Glomerular visceral epithelial cell (primary cell): ENCODE results near the gene SRMS.

ENCODE experiments used
- DNase-seq: peaks from one replicate; pipeline ENCODE4 v3.0.0-alpha.2; 2016; ENCODE audit errors: extremely low spot score

SRMS gene, protein sequence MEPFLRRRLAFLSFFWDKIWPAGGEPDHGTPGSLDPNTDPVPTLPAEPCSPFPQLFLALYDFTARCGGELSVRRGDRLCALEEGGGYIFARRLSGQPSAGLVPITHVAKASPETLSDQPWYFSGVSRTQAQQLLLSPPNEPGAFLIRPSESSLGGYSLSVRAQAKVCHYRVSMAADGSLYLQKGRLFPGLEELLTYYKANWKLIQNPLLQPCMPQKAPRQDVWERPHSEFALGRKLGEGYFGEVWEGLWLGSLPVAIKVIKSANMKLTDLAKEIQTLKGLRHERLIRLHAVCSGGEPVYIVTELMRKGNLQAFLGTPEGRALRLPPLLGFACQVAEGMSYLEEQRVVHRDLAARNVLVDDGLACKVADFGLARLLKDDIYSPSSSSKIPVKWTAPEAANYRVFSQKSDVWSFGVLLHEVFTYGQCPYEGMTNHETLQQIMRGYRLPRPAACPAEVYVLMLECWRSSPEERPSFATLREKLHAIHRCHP

DNA sequence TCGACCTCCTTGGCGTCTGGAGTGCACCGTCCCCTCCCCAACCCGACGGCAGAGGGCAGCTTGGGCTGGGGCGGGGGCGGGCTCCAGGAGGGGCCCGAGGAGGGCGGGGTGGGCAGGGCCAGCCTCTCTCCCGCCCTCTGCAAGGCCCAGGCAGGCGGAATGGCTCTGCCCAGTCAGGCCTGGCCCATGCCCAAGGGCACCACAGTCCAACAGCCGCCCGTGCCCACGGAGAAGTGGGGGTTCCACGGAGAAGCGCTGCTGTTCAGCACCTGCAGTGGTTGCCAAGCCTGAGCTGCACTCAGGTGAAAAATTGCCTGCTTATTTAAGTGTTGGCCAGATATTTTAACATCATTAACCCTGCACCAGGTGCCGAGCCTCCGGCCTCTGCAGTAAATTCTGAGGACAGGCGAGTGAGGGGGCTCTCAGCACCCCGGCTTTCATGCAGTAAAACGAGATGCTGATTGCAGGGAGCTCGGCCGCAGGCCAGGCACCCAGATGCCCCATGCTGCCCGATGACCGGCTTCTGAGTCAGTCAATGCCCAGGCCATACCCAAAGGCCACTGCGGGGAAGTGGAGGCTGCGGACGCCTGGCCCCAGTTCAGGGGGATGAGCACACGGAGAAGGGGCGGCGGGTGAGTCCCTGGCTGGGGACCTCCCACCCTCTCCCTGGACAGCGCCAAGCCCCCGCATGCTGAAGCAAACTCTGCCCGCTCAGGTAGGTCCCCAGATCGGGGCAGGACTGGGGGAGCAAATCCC, at the start of gene SRMS:
TSS of gene SRMS (minus strand) at position 25 of the 756 bp plus-strand sequence. CDS start 286 bp downstream, outside the sequence.
- no peak for DNase-seq

DNA sequence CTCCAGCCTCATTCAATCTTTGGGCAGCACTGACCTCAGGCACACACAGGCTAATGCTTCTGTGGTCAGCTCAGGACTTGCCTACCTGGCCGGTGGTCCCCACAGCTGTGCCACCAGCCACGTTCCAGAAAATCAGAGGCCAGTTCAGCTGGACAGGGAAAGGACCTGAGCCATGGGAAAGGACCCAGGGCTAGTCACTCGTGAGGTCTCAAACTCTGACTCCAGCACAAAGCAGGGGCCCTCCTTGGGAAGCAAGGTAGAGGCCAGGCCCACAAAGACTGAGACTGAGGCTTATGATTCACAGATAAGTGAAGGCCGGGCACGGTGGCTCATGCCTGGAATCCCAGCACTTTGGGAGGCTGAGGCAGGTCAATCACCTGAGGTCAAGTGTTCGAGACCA, 48.9 kb upstream of the SRMS start:
- DNase-seq, result no peak

DNA sequence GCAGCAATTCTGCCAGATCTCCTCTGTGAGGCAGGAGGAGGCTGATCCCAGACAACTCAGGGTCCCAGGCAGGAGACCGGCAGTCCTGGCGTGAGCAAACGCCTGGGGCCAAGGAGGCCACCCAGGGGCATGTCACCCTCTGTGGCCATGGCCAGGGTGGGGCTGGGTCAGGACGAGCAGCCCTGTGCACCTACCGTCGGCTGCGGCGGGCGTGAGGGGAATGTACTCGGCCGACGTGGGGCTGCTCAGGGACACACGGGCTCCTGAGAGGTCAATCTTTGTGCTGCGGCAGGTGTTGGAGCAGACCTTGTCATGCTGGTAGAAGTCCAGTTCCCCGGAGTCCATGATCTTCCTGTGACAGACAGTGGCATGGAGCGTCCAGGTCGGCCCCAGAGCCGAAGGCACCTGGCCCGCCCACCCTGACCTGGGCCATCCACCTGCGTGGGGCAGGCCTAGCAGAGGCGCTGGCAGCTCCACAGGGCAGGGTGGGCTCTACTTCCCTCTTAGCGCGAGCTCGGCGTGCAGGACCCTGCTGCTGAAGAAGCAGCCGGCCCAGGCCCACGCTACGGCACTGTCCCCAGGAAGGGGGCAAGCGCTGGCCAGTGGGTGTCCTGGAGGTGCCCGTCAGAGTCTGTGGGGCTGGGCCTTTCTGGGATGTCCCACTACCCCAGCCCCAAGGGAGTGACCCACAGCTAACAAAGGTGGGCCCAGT, 48.0 kb upstream of the SRMS start:
- no peak for DNase-seq

DNA sequence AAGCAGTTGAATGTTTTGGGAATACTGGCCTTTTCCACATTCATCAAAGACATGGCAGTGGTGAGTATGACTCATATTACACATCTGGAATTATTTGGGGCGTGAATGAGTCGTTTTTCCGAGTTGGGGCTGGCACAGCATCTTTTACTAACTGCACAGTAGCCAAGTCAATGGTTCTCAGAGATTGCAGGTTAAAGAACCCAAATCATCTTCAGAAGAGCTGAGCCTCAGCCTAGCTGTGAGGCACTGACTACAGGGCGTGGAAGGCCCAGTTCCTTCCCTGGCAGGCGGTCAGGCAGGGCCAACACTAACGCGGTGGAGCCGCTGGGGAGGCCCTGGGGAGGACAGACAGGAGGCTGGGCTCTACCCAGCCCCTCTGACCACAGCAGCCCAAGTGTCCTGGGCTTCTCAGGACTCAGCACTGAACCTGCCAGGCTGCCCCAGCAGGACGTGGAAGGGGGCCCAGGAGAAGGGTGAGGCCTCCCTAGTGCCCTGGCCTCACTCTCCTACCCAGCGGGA, 46.6 kb upstream of the SRMS start:
- no peak for DNase-seq

DNA sequence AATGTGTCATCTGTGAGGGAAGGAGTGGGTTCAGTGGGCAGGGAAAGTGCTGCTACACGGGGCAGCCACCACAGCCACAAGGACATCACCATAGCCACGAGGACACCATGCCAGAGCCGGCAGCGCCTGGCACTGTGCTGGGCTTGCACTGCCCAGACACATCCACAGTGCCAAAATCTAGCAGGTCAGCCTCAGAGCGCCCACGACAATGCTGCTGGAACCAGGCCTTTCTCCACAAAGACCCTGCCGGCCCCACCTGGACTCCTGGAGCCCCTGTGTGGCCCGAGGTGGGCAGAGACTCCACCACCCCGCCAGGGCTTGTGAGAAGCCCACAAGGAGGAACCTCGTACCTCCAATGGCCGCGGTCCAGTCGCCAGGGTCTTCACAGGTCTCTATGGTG, 45.1 kb upstream of the SRMS start:
- DNase-seq, result no peak

DNA sequence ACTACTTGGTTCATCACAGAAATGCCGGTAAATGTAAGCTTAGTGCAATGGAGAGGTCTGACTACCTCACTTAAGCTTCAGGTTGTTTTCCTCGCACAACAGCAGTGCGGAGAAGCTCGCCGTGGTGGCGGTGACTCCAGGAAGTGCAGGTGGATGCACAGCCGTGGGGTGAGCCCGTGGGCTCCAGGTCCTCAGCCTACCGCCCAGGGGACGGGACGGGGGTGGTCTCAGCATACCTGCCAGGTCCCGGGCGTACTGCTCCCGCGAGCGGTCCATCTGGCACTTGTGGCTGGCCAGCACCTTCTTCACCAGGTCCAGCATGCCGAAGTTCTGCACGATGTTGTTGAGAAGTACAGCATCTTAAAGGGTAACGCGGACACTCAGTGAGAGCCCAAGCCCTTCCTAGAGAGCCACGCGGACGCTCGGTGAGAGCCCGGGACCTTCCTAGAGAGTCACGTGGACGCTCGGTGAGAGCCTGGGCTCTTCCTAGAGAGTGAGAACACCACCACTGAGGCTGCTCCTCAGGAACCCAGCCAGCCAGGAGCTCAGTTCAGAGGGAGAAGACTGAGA, 44.3 kb upstream of the SRMS start:
- DNase-seq, result no peak

DNA sequence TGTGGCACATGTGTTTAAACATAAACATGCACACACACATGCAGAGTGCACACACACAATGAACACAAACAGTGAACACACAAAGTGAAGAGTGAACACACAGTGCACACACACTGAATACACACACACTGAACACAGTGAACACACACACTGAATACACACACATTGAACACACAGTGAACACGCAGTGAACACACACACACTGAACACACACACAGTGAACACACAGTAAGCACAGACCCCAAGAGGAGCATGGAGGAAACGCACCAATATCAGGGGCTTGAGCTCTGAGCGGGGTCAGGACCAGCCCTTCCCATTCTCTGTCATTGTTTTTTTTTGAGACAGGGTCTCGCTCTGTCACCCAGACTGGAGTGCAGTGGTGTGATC, 43.6 kb upstream of the SRMS start:
- no peak for DNase-seq

DNA sequence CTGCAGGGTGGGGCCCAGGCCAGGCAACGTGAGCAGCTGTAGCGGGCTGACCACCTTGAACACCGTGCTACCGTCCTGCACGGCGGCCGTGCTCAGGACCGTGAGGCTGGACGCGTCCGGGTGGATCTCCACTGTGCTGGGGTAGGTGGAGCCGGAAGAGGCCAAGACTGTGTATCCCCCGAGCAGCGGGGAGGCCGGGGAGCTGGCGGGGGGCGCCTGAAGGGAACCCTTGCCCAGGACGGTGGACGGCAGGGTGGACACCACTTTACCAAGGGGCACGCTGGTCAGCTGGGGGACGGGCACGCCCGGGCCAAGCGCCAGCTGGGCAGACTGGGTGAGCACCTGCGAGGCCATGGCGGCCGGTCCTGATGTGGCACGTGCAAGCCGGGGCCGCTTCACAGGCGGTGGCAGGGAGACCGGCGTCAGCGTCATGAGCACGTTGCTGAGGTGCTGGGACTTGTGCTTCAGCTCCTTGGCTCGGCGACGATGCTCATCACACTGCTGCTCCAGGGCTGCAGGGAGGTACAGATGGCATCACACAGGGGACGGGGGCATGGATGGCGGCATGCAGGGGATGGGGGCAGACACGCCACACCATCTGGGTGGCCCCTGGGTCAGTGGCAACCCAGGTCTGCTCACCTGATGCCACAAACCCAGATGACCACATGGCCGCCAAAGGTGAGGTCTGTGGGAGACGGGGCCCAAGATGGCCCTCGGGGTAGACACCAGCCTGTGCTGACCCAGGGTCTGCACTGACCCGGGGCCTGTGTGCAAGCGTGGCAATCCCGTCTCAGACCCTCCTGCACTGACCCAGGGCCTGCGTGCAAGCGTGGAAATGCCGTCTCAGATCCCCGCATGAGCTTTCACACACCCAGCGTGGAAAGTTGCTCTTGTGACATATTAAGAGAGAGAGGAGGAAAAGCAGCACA, 42.9 kb upstream of the SRMS start:
- DNase-seq, result no peak

DNA sequence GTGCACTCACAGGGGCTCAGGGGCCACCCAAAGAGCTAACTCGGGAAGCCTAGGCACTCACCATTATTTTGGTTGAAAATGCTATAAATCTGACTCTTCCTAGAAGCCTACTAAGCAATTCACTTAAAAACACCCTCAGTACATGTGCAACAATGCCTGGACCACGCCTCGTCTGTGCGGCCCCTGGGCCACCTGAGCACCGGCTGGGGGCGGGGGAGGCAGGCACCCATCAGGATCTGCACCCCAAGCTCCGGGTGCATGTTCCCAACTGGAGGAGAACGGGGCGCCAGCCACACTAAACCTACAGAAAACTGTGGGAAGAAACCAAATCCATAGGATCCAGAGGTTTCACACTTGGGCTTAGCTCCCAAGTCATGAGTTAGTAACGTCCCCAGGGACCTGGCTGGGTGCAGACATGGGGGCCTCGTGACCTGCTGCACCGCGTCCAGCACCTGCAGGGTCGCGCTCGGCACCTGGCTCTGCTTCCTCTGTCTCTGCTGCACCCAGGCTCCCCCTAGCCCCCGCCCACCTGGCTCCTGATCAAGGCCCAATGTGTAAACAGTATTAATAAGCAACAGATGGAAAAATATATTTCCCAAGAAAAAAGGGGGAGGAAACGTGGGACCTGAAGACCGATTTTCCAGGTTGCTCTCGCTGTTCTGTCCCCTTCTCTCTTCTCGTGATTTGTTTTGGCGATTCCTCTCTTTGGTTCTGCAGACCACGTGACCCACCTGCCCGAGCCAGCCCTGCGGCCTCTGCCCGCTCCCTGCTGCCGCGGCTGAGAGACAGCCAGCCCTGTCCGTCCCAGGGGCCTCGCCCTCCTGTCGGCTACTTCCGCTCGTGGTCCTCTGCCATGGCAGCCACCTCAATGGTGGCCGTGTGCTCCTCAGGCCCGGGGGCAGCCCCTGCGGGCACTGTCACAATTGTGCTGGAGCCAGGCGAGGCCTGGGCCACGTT, 42.0 kb upstream of the SRMS start:
- DNase-seq, result no peak

DNA sequence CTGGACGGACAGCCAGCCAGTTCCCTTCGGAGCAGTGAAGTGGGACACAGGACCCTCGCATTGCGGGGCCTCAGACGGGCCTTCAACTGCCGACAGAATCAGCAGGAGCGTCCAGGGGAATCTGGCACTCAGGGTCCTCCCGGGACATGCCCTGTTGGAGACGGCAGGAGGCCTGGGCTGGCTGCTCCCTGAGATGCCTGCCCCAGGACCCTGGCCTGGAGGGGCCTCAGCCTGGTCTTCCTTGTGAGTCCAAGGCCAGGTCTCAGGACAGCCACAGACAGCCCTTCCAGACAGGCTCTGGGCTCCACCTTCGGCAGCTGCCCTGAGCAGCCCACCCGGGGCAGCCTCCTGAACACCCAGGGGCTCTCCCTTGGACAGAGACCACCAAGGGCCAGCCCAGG, 41.1 kb upstream of the SRMS start:
- DNase-seq, result no peak

DNA sequence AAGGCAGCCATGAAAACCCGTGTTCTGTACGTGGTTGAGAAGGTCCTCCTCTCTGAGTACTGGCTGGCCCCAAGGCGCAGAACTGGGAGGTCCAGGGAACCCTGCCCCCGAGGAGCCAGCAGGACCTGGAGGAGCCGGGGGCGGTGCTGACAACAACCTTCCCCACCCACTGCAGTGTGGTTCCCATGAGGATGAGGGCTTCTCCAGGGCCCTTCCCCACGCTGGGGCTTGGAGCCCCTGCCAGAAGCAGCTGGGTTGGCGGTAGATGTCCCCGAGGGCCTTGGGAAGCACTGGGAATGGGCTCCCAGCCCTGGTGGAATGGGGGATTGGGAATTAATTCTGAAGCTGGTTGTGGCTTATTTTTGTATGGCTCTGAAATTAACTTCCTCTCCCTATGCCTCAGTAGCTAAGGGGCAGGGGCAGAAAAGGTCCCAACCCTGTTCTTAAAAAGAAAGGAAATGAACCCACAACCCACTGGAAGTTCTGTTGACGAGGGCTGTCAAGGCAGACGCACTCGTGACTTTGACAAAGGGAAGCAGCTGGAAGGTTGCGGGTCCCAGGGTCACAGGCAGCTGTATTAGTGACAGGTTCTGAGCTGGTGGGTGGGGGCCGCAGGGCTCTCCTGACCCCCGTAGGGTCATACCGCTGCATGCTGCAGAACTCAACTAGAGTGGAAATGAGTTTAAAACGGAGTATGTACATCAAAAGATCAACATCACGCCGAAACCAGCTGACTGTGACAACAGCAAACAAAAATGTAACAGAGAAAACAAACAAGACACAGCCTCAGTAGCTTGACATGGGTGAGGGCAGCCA, 40.4 kb upstream of the SRMS start:
- no peak for DNase-seq

DNA sequence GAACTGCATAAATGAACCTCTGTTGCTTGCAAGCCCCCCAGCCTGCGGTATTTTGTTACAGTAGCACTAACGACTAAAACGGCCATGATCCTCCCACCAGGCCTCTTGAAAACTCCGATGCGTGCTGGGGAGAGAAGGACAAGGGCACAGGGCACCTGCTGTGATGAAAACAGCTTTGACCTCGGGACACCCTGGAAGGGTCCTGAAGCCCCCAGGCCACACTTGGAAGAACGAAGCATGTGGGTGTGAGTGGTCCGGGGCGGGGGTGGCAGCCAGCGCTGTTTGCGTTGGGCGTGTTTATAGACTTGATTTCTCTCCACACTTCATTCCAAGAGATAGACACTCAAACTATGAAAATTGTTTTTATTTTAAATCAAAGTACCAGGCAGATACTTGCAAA, 39.7 kb upstream of the SRMS start:
- DNase-seq, result no peak

DNA sequence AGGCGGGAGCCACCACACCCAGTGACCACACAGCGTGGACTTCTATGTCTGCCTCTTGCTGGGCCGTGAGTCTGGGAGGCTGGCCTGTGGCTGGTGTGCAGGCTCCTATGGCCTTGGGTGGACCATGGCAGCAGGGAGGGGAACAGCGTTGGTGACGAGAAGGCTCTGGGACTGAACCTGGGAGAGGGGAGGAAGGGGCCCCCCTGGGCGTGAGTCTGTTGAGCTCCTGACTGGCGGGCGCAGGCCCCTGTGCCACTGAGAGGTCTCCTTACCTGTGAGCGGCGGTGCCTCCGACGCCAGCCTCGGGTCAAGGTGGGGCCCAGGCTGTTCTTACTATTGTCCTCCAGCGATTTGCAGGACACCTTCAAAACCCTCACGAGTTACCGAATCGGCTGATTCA, 39.2 kb upstream of the SRMS start:
- no peak for DNase-seq

DNA sequence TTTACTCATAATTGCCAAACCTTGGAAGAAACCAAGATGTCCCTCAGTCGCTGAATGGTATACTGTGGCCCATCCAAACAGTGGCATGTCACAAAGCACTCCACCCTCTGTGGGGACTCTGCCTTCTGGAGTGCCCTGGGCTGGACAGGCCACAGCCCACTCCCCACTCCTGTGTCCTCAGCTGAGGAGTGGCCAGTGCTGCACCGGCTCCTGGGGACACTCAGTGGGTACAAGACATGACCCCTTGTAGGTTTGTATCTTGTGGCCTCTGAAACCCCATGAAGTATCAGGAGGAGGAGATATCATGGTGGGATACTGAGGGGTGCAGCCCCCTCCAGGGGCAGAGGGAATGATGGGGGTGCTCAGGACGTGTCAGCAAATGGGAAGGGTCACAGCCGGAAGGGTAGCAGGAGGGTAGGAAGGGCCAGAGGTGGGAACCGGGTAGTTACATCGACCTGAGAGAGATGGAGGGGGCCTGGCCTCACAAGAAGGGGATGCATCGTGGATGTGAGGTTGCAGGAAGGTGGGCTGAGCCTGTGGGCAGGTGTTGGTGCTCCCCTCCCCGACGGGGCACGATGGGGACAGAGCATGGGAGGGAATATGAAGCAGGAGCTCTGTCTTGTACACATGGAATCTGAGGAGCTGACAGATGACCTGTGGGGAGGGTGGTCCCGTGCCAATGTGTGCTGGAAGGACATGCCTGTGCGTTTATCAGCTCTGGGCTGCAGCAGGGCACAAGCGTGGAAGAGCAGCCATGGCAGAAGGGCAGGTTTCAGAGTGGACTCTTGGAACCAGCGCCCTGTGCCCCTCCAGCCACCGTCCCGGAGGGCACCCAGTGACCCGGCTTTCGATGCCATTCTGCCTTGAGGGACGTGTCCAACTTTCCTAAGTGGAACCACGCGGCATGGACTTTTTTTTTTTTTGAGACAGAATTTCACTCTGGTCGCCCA, 38.3 kb upstream of the SRMS start:
- no peak for DNase-seq

DNA sequence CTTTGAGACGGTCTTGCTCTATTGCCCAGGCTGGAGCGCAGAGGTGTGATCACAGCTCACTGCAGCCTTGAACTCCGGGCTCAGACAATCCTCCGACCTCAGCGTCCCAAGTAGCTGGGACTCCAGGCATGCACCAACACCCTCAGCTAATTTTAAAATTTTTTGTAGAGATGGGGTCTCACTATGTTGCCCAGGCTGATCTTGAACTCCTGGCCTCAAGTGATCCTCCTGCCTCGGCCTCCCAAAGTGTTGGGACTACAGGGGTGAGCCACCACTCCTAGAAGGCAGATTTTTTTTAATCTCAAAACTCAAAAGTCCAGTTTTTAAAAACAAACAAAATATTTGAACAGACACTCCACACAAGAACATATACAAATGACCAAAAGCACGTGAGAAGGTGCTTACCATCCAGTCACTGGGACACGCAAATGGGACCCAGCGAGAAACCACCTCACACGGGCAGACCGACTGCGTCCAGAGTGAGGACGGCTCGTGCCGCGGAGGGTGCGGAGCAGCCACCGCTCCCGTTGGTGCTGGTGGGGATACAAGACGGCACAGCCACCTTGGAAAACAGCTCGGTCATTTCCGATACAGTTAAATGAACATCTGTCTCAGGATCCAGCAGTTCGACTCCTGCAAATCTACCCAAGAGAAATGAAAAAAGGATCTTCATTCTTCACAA, 35.0 kb upstream of the SRMS start:
- no peak for DNase-seq

DNA sequence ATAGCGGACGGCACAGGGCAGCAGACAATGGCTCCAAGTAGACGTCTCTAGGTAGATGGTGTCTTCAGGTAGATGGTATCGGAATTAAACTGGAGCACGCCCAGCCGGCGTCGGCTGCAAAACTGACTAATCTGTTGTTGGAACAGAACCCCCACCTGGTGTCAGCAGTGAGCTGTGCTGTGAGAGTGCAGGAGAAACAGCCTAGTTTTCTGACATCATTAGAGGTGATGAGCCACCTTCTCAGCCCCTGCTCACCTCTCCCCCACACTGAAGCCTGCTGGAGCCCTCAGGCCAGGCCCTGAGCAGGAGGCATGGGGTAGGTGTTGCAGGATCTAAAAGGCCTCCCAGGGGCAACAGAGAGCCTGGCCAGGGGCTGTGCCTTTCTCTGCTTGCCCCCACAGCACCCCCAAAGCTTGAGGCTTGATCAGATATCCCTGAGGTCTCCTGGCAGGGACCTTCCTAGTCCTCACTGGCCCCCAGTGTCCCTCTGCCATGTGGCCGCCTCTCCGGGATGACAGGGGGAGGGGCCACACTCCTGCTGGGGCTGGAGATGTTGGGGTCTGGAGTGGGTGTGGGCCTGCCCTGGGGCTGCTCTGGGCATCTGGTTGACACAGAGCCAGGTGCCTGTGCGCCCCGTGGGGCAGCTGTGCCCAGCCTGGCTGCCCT, 33.4 kb upstream of the SRMS start:
- peak; percentile 78 for DNase-seq
